GM12874 (cell line): ENCODE results near the gene GATA5.

Source experiments
- CTCF ChIP-seq: IDR thresholded peaks from 2 replicates; pipeline ENCODE4 v1.5.1; 2011; ENCODE audit warnings: low read depth, mild to moderate bottlenecking, control low read depth, low read length, moderate library complexity; ENCODE audit not compliant: insufficient read depth

Gene GATA5

GRCh38 chr20:62485062-62485700 lies 9.4 kb upstream of the GATA5 start:
- TF ChIP-seq CTCF: no peak

- TF ChIP-seq CTCF: no peak
Observed at GRCh38 chr20:62484478-62484877, 8.7 kb upstream of the GATA5 start.

- TF ChIP-seq CTCF: no peak
Observed at GRCh38 chr20:62483613-62484458, 8.0 kb upstream of the GATA5 start.

GRCh38 chr20:62482974-62483373 lies 7.2 kb upstream of the GATA5 start:
- TF ChIP-seq CTCF: no peak

- TF ChIP-seq CTCF: no peak
Observed at GRCh38 chr20:62482146-62482809, 6.5 kb upstream of the GATA5 start.

GRCh38 chr20:62481425-62482145 lies 5.8 kb upstream of the GATA5 start:
- no peak for TF ChIP-seq CTCF

- no peak for TF ChIP-seq CTCF
Observed at GRCh38 chr20:62480318-62480717, 4.5 kb upstream of the GATA5 start.
